WTC11 (cell line): ENCODE data around the gene CLNK. TPM values are rescaled to one million over a fixed set of nuclear protein-coding genes. Genes with fewer than 3 reads are reported as not detected.

Source experiments
- ATAC-seq: fragments of 200-7000 bp; cut with Tn5 transposase; 2 replicates; pipeline ENCODE4 v1.10.0; 2021; ENCODE audit warnings: mild to moderate bottlenecking, moderate library complexity
- CTCF ChIA-PET: fragments of 300-600 bp; sonication (Branson Sonifier 250); formaldehyde crosslinking; loops from one replicate; lab custom pipeline; 2021; ENCODE audit warnings: antibody characterized with exemption; lab: Charles Lee
- POLR2A ChIA-PET: fragments of 350-600 bp; sonication (Branson Sonifier 250); formaldehyde crosslinking; loops from one replicate; lab custom pipeline; 2021; ENCODE audit warnings: antibody characterized with exemption; lab: Charles Lee
- DNase-seq: peaks from one replicate; pipeline ENCODE4 v3.0.0; 2021; ENCODE audit warnings: low spot score
- H3K27ac Mint-ChIP-seq: 2 replicates; pipeline ENCODE4 v1.8.0; 2021; ENCODE audit warnings: mixed read lengths
- H3K27me3 Mint-ChIP-seq: 2 replicates; pipeline ENCODE4 v1.8.0; 2021; ENCODE audit warnings: low read depth, mild to moderate bottlenecking, moderate library complexity, mixed read lengths
- H3K36me3 Mint-ChIP-seq: 2 replicates; pipeline ENCODE4 v1.8.0; 2021; ENCODE audit warnings: mixed read lengths
- H3K4me1 Mint-ChIP-seq: 2 replicates; pipeline ENCODE4 v1.8.0; 2022; ENCODE audit warnings: mixed read lengths
- H3K4me3 Mint-ChIP-seq: 2 replicates; pipeline ENCODE4 v1.8.0; 2021; ENCODE audit warnings: mild to moderate bottlenecking, moderate library complexity, mixed read lengths
- H3K9me3 Mint-ChIP-seq: 2 replicates; pipeline ENCODE4 v1.8.0; 2021; ENCODE audit warnings: mixed read lengths
- AFF4 ChIP-seq: sonication (generic); formaldehyde crosslinking; IDR thresholded peaks from 2 replicates; pipeline ENCODE4 v1.8.1; 2023; ENCODE audit warnings: mild to moderate bottlenecking, missing genetic modification reagents, borderline replicate concordance
- ARID4B ChIP-seq: sonication (generic); formaldehyde crosslinking; IDR thresholded peaks from 2 replicates; pipeline ENCODE4 v1.8.0; 2023; ENCODE audit warnings: missing genetic modification reagents, mild to moderate bottlenecking, borderline replicate concordance
- ATF1 ChIP-seq: sonication (generic); formaldehyde crosslinking; IDR thresholded peaks from 2 replicates; pipeline ENCODE4 v1.8.1; 2023; ENCODE audit warnings: mild to moderate bottlenecking, moderate library complexity, missing genetic modification reagents
- ATF2 ChIP-seq: sonication (generic); formaldehyde crosslinking; IDR thresholded peaks from 2 replicates; pipeline ENCODE4 v1.8.1; 2022; ENCODE audit warnings: low read depth, missing genetic modification reagents, borderline replicate concordance
- CTCF ChIP-seq: fragments of 200-600 bp; IDR thresholded peaks from 2 replicates; pipeline ENCODE4 v1.8.0; 2022; ENCODE audit warnings: antibody characterized with exemption
- ERG ChIP-seq: fragments of 250-450 bp; sonication (Bioruptor Pico); IDR thresholded peaks from 2 replicates; pipeline ENCODE4 v1.8.0; 2021; ENCODE audit warnings: mild to moderate bottlenecking
- HMGXB4 ChIP-seq: sonication (generic); formaldehyde crosslinking; IDR thresholded peaks from 2 replicates; pipeline ENCODE4 v1.8.1; 2023; ENCODE audit warnings: mild to moderate bottlenecking, moderate library complexity, missing genetic modification reagents
- IRF1 ChIP-seq: sonication (generic); formaldehyde crosslinking; IDR thresholded peaks from 2 replicates; pipeline ENCODE4 v1.8.0; 2023; ENCODE audit warnings: missing genetic modification reagents
- JUN ChIP-seq: sonication (generic); formaldehyde crosslinking; IDR thresholded peaks from 2 replicates; pipeline ENCODE4 v1.8.0; 2023; ENCODE audit warnings: mild to moderate bottlenecking, missing genetic modification reagents
- NFE2L1 ChIP-seq: sonication (generic); formaldehyde crosslinking; IDR thresholded peaks from 2 replicates; pipeline ENCODE4 v1.8.1; 2023; ENCODE audit warnings: missing genetic modification reagents
- NR3C1 ChIP-seq: sonication (generic); formaldehyde crosslinking; conservative IDR thresholded peaks from 2 replicates; pipeline ENCODE4 v1.8.1; 2023; ENCODE audit warnings: low read depth, mild to moderate bottlenecking, missing genetic modification reagents
- PRRX2 ChIP-seq: fragments of 250-450 bp; sonication (Bioruptor Pico); IDR thresholded peaks from 2 replicates; pipeline ENCODE4 v1.8.0; 2021; ENCODE audit warnings: mild to moderate bottlenecking
- SMAD4 ChIP-seq: sonication (generic); formaldehyde crosslinking; IDR thresholded peaks from 2 replicates; pipeline ENCODE4 v1.8.0; 2022; ENCODE audit warnings: mild to moderate bottlenecking, missing genetic modification reagents
- TEAD4 ChIP-seq: sonication (generic); formaldehyde crosslinking; IDR thresholded peaks from 2 replicates; pipeline ENCODE4 v1.8.0; 2022; ENCODE audit warnings: mild to moderate bottlenecking, missing genetic modification reagents
- ZMAT4 ChIP-seq: fragments of 250-450 bp; sonication (Bioruptor Pico); IDR thresholded peaks from 2 replicates; pipeline ENCODE4 v1.9.0; 2021; ENCODE audit warnings: mild to moderate bottlenecking
- ZNF138 ChIP-seq: sonication (generic); formaldehyde crosslinking; conservative IDR thresholded peaks from 2 replicates; pipeline ENCODE4 v1.8.1; 2022; ENCODE audit warnings: mild to moderate bottlenecking, moderate library complexity, missing genetic modification reagents
- total RNA-seq: library from RNA; stranded (reverse); gene quantifications from 3 replicates; pipeline ENCODE4 v1.2.3, GENCODE V29; 2021

Gene CLNK
- total RNA-seq, 1 experiment from 2014 or later: not detected

GRCh38 chr4:10662937-10663336 lies 21.6 kb downstream of the CLNK start:
- H3K27me3 Mint-ChIP-seq: peaks cover 3% of the 10 kb centered on the region; the same call in 1 of the 2 replicates
- TF ChIP-seq ZNF138 (no peak), IRF1 (CRISPR knock-in tag) (no peak), TEAD4 (CRISPR knock-in tag) (no peak), SMAD4 (no peak), JUN (no peak), CTCF (no peak), NFE2L1 (CRISPR knock-in tag) (no peak), ATF2 (no peak), ATF1 (CRISPR knock-in tag) (no peak), HMGXB4 (CRISPR knock-in tag) (no peak), ARID4B (CRISPR knock-in tag) (no peak), ZMAT4 (no peak), NR3C1 (CRISPR knock-in tag) (no peak)
- H3K4me1 Mint-ChIP-seq: no peaks in the 10 kb centered on the region
- no peak overlapping the region for H3K27ac Mint-ChIP-seq
- no peak for ATAC-seq
- H3K9me3 Mint-ChIP-seq: peaks cover 66% of the 10 kb centered on the region
- CTCF ChIA-PET: no interaction called here
- peaks cover 44% of the 10 kb centered on the region for H3K36me3 Mint-ChIP-seq
- POLR2A ChIA-PET: no interaction called here
- no peak overlapping the region for H3K4me3 Mint-ChIP-seq
- no peak for DNase-seq

GRCh38 chr4:10661047-10661446 lies 23.5 kb downstream of the CLNK start:
- Mint-ChIP-seq H3K36me3 (peaks cover 54% of the 10 kb centered on the region), H3K4me1 (no peaks in the 10 kb centered on the region), H3K27me3 (peaks cover 4% of the 10 kb centered on the region; the same call in 1 of the 2 replicates), H3K27ac (no peak overlapping the region), H3K4me3 (no peak overlapping the region), H3K9me3 (peaks cover 73% of the 10 kb centered on the region)
- POLR2A ChIA-PET: no interaction called here
- TF ChIP-seq AFF4 (CRISPR knock-in tag) (no peak), ERG (no peak), PRRX2 (CRISPR knock-in tag) (no peak), ATF1 (CRISPR knock-in tag) (no peak)
- no peak for ATAC-seq
- CTCF ChIA-PET: no interaction called here
- no peak for DNase-seq
